Keratinocyte (primary cell): Measurements from ENCODE around the gene RAB8B. TPM values are rescaled to one million over a fixed set of nuclear protein-coding genes. Genes with fewer than 3 reads are reported as not detected.

Experiments used
- DNase-seq: peaks from one replicate; pipeline ENCODE4 v3.0.0-alpha.2; 2011; ENCODE audit warnings: low read depth, missing footprints, low spot score
- FAIRE-seq: peaks from 2 replicates; lab custom pipeline; 2011; peaks lifted over from hg19 to GRCh38; lab: Jason Lieb, UNC
- H2AFZ ChIP-seq: 2 replicates; pipeline ENCODE4 v1.6.0; 2012; ENCODE audit warnings: low read length, control low read depth, inconsistent platforms; ENCODE audit not compliant: control insufficient read depth
- H3K27ac ChIP-seq: 2 replicates; pipeline ENCODE4 v1.5.1; 2011; ENCODE audit warnings: low read length; ENCODE audit not compliant: control insufficient read depth, insufficient read depth
- H3K27me3 ChIP-seq: 3 replicates; pipeline ENCODE4 v1.6.0; 2011; ENCODE audit warnings: low read length; ENCODE audit not compliant: control insufficient read depth, insufficient read depth; ENCODE audit errors: extremely low read depth
- H3K36me3 ChIP-seq, 2 experiments: 2 replicates in 1 of 2; 3 replicates in 1 of 2; pipeline ENCODE4 v1.5.1; 2011; ENCODE audit warnings: low read length in 2 of 2, mild to moderate bottlenecking in 1 of 2; ENCODE audit not compliant: control insufficient read depth in 2 of 2, insufficient read depth in 2 of 2; ENCODE audit errors: extremely low read depth in 1 of 2
- H3K4me1 ChIP-seq: 3 replicates; pipeline ENCODE4 v1.5.1; 2011; ENCODE audit warnings: low read length; ENCODE audit not compliant: control insufficient read depth, insufficient read depth; ENCODE audit errors: extremely low read depth
- H3K4me2 ChIP-seq: 3 replicates; pipeline ENCODE4 v1.6.0; 2011; ENCODE audit warnings: low read depth, low read length; ENCODE audit not compliant: control insufficient read depth, insufficient read depth; ENCODE audit errors: extremely low read depth
- H3K4me3 ChIP-seq, 3 experiments: fragments of 200-600 bp in 1 of 3; sonication (generic) in 1 of 3; 2 replicates in 2 of 3; 3 replicates in 1 of 3; pipeline ENCODE4 v1.5.1; 2011 to 2016; ENCODE audit warnings: low read length in 3 of 3, mild to moderate bottlenecking in 3 of 3, control low read depth in 2 of 3, inconsistent platforms in 1 of 3, low read depth in 1 of 3, mixed read lengths in 1 of 3, mixed run types in 1 of 3, moderate library complexity in 1 of 3; ENCODE audit not compliant: control insufficient read depth in 2 of 3, insufficient read depth in 2 of 3; ENCODE audit errors: extremely low read depth in 1 of 3
- H3K79me2 ChIP-seq: 2 replicates; pipeline ENCODE4 v1.6.0; 2012; ENCODE audit warnings: low read length; ENCODE audit not compliant: control insufficient read depth, insufficient read depth
- H3K9ac ChIP-seq: 3 replicates; pipeline ENCODE4 v1.6.0; 2011; ENCODE audit warnings: low read length; ENCODE audit not compliant: control insufficient read depth, insufficient read depth; ENCODE audit errors: extremely low read depth
- H3K9me1 ChIP-seq: 3 replicates; pipeline ENCODE4 v1.6.0; 2011; ENCODE audit warnings: low read length; ENCODE audit not compliant: control insufficient read depth, insufficient read depth; ENCODE audit errors: extremely low read depth
- H3K9me3 ChIP-seq: 2 replicates; pipeline ENCODE4 v1.5.1; 2012; ENCODE audit warnings: low read depth, low read length; ENCODE audit not compliant: control insufficient read depth
- H4K20me1 ChIP-seq: 3 replicates; pipeline ENCODE4 v1.6.0; 2011; ENCODE audit warnings: low read length; ENCODE audit not compliant: control insufficient read depth, insufficient read depth; ENCODE audit errors: extremely low read depth
- EZH2 ChIP-seq: IDR thresholded peaks from one replicate; pipeline ENCODE4 v1.6.1; 2012; ENCODE audit warnings: inconsistent platforms, mild to moderate bottlenecking, low read length, moderate library complexity
- dilution Hi-C: fragments of 300-500 bp; cut with MboI; formaldehyde crosslinking; loops from one replicate; pipeline ENCODE4 v1.7.0; 2020; ENCODE audit warnings: low sequenced_read_pairs; ENCODE audit not compliant: extremely low pct_ligation_motif_present
- polyA plus RNA-seq, 5 experiments: library from polyadenylated mRNA; depleted of rRNA in 3 of 5; stranded (reverse) in 3 of 5; stranded (forward) in 1 of 5; unstranded in 1 of 5; fragments of >200 nt; gene quantifications; 1 replicate in 1 of 5; 2 replicates in 3 of 5; 3 replicates in 1 of 5; pipeline versions ENCODE4 v1.2.1 to v1.2.3, GENCODE V29; 2011 to 2012; ENCODE audit warnings: missing spikeins in 2 of 5, low read depth in 1 of 5, low replicate concordance in 1 of 5
- TF ChIP-seq, protein P1 (sequence below), 3 experiments: IDR thresholded peaks in 1 of 3; conservative IDR thresholded peaks in 1 of 3; optimal IDR thresholded peaks in 1 of 3; 2 replicates in 2 of 3; 3 replicates in 1 of 3; pipeline versions ENCODE3 to v1.5.1; 2011; ENCODE audit warnings: low read length in 3 of 3, mild to moderate bottlenecking in 3 of 3, moderate library complexity in 2 of 3, control low read depth in 1 of 3, inconsistent platforms in 1 of 3; ENCODE audit not compliant: insufficient read depth in 2 of 3; ENCODE audit errors: extremely low read depth in 1 of 3

Gene RAB8B
- polyA plus RNA-seq, 1 donor (not counting 4 experiments of a cell fraction or from before 2014, with no cell fraction given), result 31.2 TPM

DNA sequence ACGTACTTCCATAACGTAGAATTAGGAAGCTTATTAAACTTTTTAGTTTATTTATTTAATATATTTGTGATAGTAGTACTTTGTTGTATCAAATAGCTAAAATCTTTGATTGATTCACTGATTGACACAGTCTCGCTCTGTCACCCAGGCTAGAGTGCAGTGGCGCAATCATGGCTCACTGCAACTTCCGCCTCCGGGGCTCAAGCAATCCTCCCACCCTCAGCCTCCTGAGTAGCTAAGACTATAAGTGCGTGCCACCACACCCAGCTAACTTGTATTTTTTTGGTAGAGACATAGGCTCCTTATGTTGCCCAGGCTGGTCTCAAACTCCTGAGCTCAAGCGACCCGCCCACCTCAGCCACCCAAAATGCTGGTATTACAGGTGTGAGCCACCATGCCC is 93.7 kb downstream of the RAB8B start:
- Histone ChIP-seq H3K79me2 (no peaks in the 10 kb centered on the region), H3K4me1 (no peaks in the 10 kb centered on the region), H3K36me3 (peaks cover 0 to 7% of the 10 kb centered on the region in 2 experiments), H4K20me1 (no peaks in the 10 kb centered on the region), H3K9me1 (no peaks in the 10 kb centered on the region), H2AFZ (no peak overlapping the region), H3K27ac (no peak overlapping the region), H3K9ac (no peak overlapping the region), H3K4me2 (no peak overlapping the region), H3K4me3 (no peak overlapping the region), H3K9me3 (no peaks in the 10 kb centered on the region), H3K27me3 (no peaks in the 10 kb centered on the region)
- dilution Hi-C loops, result no loop called here
- no peak for DNase-seq
- TF ChIP-seq, protein P1, sequence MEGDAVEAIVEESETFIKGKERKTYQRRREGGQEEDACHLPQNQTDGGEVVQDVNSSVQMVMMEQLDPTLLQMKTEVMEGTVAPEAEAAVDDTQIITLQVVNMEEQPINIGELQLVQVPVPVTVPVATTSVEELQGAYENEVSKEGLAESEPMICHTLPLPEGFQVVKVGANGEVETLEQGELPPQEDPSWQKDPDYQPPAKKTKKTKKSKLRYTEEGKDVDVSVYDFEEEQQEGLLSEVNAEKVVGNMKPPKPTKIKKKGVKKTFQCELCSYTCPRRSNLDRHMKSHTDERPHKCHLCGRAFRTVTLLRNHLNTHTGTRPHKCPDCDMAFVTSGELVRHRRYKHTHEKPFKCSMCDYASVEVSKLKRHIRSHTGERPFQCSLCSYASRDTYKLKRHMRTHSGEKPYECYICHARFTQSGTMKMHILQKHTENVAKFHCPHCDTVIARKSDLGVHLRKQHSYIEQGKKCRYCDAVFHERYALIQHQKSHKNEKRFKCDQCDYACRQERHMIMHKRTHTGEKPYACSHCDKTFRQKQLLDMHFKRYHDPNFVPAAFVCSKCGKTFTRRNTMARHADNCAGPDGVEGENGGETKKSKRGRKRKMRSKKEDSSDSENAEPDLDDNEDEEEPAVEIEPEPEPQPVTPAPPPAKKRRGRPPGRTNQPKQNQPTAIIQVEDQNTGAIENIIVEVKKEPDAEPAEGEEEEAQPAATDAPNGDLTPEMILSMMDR (optimal IDR thresholded peaks at IDR 0.05 in 1 of 3, IDR thresholded peaks at IDR 0.05 in 1 of 3, conservative IDR thresholded peaks at IDR 0.05 in 1 of 3; ENCODE audit: extremely low read depth in 1 of 3, insufficient read depth in 2 of 3, low read length in 3 of 3), result no peak
- no peak for TF ChIP-seq EZH2
- no peak for FAIRE-seq

DNA sequence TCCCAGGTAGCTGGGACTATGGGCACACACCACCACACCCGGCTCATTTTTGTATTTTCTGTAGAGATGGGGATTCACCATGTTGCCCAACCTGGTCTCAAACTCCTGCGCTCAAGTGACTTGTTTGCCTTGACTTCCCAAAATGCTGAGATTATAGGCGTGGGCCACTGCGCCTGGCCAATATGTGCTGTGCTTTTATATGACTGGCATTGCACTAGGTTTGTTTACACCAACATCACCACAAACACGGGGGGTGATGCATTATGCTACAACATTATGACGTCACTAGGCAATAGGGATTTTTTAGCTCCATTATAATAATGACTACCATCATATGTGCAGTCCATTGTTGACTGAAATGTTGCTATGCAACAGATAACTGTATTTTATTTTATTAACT is 94.9 kb downstream of the RAB8B start:
- Histone ChIP-seq H3K9me1 (no peaks in the 10 kb centered on the region), H3K9ac (no peak overlapping the region), H3K4me1 (no peaks in the 10 kb centered on the region), H3K4me3 (no peak overlapping the region), H3K9me3 (no peaks in the 10 kb centered on the region), H3K36me3 (peaks cover 0 to 9% of the 10 kb centered on the region in 2 experiments), H2AFZ (no peak overlapping the region), H4K20me1 (no peaks in the 10 kb centered on the region), H3K27me3 (no peaks in the 10 kb centered on the region), H3K79me2 (no peaks in the 10 kb centered on the region), H3K4me2 (no peak overlapping the region), H3K27ac (no peak overlapping the region)
- no peak for DNase-seq
- TF ChIP-seq, protein P1 (optimal IDR thresholded peaks at IDR 0.05 in 1 of 3, IDR thresholded peaks at IDR 0.05 in 1 of 3, conservative IDR thresholded peaks at IDR 0.05 in 1 of 3; ENCODE audit: extremely low read depth in 1 of 3, insufficient read depth in 2 of 3, low read length in 3 of 3), result no peak
- no peak for TF ChIP-seq EZH2
- dilution Hi-C loops, result no loop called here
- FAIRE-seq, result no peak
